Stimulated activated CD4-positive, alpha-beta T cell treated with anti-CD3 and anti-CD28 coated beads, Interleukin-4, amount 100 ng/mL, for 24 hours (primary cell): ENCODE data around the gene MYPOP.

Experiments used
- DNase-seq: peaks from one replicate; pipeline ENCODE4 v3.0.0-alpha.2; 2020

Gene MYPOP

DNA sequence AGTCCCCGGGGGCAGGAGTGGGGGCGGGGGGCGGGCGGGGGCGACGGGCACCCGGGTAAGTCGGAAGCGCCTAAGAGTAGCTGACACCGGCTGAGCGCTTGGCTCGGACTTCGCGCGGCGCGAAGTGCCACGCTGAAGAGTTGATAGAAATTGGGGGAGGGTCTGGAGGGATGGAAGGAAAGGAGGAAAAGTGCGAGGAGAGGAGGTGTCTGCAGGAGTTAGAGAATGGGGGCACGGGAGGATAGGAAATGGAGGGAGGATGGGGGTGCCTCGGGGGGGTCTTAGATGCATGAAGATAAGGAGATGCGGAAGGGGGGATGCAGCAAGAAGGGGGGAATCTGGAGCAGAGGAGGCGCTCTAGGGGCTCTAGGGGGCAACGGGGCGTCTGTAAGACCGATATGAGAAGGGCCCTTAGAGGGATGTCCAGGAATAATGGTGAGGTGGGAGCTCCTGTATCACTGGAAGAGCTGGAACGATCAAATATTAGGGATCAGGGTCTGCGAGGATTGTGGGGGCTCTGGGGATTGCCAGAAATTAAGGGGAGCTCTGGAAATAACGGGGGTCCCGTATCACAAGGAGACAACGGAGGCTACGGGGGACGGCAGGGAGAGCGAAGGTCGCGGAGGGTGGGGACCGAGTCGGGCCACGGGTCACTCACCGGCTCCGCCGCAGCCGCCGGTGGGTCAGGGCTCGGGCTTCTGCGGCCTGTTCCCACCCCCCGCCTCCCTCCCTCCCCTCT, at the start of gene MYPOP:
TSS of gene MYPOP (minus strand) at position 702 of the 739 bp plus-strand sequence. CDS start 840 bp downstream, outside the sequence.
- DNase-seq = no peak

DNA sequence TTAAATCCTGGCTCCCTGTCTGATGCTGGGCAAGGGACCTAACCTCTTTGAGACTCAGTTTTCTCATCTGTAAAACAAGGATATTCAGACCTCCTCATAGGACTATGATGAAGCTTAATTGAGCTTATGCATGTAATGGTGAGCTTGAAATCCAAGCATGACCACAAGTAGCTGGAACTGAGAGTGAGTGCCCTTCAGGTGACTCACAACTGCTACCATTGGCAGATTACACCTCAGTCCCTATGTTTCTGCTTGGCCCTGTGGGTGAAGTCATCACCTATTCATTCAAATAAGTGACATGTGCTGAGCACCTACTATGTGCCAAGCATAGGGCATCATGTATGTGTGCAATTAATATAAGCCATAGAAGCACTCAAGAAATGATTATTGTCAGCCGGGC, 45.5 kb upstream of the MYPOP start:
- DNase-seq = no peak

DNA sequence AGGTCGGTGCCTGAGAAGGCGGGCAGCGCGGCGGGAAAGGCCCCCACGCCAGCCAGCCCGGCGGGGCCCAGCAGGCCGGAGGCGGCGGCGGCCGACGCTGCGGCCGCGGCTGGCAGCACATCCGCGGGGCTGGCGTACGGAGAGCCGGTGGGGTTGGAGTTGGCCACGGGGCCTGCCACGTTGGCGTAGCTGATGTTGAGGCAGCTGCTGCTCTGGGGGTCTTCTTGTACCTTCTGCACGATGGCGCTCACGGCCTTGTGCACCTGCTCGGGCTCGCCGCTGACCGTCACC, 38.0 kb upstream of the MYPOP start:
- no peak for DNase-seq

GRCh38 chr19:45939792-45940514, 37.5 kb upstream of the MYPOP start:
- no peak for DNase-seq

GRCh38 chr19:45938733-45939319, 36.4 kb upstream of the MYPOP start:
- DNase-seq = no peak

- DNase-seq = no peak
Observed at GRCh38 chr19:45935267-45935666, 32.9 kb upstream of the MYPOP start.

DNA sequence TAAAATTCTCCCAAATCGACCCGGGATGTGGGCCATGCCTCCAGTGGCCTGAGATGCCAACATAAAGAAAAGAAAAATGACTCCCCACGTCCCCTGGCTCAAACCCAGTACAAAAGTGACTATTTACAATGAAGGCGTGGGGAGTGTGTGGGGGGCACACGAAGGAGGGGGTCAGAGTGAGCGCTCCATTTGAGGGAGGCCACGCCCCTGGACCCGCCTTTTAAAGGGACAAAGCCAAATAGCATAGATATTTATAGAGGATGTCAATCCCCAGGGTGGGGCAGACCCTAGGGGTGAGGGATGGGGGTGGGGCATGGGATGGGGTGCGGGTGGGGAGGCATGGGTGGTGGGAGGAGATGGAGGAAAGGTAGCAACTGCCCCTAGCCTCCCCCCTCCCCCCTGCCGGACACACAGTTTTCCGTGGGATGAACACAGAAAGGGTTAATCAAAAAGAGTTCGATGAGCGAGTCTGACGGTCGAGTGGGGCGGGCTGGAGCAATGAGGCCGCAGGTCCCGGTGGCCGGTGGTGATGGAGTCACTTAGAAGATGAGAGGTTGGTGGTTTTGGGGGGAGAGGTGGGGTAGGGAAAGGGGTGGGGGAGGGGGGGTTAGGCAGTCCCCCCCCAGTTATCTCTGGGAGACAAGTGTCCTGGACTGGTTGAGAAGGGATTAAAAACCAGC, 32.3 kb upstream of the MYPOP start:
- no peak for DNase-seq

GRCh38 chr19:45933759-45934158, 31.3 kb upstream of the MYPOP start:
- no peak for DNase-seq

DNA sequence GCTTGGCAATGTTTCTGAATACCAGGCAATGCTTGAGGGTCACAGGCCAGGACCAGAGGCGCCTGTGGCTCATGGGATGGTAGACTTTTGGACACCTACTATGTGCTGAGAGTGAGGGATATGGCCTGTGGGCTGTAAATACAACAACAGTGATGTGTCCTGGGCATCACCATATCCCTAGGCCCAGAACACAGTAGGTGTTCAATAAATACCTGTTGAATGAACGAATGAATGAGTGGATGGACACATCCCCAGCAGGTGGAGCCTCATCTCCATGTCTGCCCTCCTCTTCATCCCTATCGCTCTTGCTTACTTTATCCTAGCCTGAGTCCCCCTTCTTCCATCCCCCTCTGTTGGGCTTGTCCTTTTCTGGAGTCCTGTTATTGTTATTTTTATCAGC, 28.6 kb upstream of the MYPOP start:
- DNase-seq = no peak

DNA sequence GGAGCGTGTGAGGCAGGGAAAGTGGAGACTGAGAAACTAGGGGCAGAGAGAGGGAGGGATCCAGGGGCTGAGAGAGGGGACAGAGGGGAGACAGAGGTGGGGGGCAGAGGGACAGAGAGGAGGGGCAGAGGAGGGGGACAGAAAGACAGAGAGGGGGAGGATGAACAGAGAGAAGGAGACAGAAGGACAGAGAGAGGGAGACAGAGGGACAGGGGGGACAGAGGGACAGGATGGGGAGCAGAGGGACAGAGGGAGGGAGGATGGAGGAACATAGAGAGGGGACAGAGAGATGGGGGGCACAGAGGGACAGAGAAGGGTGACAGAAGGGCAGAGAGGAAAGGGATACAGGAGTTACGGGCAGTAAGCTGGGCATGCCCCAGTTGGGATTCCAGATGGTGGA, 26.8 kb upstream of the MYPOP start:
- DNase-seq = no peak

DNA sequence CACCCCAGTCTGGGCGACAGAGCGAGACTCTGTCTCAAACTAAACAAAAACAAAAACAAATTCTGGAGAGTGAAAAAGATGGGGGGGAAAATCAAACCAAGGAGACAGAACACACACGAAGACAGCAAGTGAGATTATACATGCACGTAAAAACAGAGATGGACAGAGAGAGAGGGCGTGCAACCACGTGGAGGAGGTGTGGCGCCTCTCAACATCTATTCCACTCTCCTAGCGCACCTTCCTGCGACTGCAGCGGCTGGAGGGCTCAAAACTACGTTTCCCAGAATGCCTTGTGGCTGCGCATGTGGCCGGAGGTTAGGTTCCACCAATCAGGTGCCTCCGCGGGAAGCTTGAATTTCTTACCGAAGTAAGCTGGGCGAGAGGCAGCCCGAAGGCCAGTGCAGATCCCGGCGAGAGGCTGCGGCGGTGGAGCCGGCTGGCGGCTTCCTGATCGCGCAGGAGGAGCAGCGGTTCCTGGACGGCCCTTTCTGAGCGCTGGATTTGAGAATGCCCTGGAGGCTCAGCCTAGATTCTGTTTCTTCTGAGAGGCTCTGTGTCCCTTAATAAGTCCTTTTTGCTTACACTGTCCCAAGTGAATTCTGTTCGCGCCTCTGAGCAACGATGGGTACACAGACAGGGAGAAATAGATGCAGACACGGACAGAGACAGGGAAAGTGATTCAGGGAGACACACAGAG, 25.3 kb upstream of the MYPOP start:
- DNase-seq = peak; percentile 88

DNA sequence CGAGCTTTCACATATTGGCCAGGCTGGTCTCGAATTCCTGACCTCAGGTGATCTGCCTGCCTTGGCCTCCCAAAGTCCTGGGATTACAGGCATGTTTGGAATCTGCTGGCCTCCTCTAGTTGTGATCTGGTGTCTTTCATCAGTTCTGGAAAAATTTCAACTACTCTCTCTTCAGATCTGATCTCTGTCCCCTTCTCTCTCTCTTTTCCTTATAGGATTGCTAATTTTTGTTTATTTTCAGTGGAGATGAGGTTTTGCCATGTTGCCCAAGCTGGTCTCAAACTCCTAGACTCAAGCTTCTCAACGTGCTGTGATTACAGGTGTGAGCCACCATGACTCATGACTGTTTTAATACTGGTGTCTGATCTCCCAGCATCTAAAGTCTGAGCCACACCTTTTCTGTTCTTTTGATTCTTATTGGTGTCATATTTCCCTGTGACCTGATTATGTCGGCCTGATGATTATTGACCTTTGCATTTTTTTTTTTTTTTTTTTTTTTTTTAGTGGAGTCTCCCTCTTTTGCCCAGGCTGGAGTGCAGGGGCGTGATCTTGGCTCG, 22.6 kb upstream of the MYPOP start:
- DNase-seq = no peak

DNA sequence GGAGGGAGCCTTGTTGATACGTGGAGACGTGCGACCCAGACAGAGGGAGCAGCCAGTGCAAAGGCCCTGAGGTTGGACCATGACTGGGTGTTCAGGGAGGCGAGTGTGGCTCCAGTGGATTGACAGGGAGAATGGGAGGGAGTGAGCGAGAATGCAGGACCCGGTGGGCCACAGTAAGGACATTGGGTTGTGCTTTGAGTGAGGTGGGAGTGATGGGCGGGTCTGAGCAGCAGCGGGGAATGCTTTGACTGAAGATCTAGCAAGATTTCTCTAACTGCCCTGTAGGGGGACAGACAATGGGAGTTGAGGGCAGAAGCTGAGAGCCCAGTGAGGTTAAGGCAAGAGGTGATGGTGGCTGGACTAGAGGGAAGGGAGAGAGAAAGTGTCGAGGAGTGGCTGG, 19.9 kb upstream of the MYPOP start:
- DNase-seq = no peak

DNA sequence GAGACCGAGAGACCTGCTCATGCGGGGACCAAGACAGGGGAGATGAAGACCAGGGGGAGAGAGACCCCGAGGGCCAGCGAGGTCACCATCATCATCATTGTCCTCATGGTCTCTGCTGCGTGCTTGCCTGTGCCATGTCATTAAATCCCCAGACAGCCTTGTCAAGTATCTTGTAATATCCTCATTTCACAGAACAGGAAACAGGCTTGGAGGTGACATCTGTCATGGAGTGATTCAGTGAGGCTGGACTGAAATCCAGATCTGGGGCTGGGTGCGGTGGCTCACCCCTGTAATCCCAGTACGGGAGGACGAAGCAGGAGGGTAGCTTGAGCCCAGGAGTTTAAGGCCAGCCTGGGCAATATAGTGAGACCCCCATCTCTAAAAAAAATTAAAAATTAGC, 18.0 kb upstream of the MYPOP start:
- no peak for DNase-seq

DNA sequence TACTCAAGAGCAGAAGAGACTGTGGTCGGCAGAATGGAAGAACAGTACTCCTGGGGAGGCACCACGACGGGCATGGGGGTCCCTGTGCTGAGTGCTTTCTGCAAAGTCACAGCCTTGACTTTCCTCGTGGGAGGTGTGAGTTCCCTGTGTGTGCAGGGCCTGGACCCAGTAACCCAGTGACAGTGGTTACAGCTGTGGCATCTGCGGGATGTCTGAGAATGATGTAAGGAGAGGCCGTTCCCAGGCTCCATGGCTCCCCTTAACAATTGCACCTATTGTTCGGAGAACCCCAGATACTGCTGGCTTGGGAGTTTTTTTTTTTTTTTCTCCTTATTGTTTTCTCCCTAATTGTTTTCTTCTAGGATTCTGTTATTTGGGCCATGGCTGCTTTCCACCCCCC, 17.3 kb upstream of the MYPOP start:
- no peak for DNase-seq

- DNase-seq = no peak
Observed at GRCh38 chr19:45918721-45919120, 16.3 kb upstream of the MYPOP start.

GRCh38 chr19:45917421-45918091, 15.1 kb upstream of the MYPOP start:
- DNase-seq = no peak

DNA sequence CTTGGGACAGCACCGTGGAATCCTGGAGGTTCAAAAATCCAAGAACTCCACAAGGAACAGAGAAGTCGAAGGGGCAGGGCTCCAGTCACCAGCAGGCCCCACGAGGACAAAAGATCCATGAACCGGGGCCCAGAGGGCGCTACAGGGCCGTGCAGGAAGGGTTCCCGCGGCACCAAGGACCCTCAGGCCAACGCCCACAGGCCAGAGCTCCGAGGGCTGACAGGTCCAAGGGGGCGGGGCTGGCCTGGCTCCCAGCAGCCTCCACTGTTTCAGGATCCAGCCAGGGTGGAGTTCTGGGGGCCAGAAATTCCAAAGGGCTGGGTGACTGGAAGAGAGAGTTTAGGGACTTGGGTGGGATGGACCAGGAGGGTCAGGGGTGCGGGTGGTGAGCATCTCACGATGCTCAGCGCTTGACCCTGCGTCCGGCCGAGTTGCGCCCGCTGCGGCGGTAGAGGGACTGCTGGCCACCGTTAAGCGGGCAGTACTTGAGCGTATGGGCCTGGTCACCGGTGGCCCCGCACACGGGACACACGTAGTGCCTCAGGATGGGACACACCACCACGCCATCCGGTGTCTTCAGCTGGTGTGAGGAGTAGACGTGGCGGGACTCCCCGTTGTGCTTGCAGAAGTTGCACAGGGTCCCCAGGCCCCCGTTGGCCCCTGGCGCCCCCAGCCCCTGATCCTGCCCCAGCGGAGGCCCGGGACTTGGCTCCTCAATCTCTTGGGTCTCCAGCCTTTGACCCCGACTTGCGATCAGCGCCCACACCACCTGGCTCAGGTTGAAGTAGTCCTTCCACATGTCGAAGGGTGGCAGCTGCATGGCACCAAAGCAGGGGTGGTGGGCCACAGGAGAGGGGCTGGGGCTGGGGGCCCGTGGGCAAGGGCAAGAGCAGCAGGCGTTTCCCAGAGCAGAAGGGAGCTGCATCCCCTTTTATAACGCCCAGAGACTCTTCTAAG, 11.7 kb upstream of the MYPOP start, which contains the start of gene NANOS2:
TSS of gene NANOS2 (minus strand) at position 905 of the 957 bp plus-strand sequence. CDS start at position 820, 85 bp downstream.
- no peak for DNase-seq

DNA sequence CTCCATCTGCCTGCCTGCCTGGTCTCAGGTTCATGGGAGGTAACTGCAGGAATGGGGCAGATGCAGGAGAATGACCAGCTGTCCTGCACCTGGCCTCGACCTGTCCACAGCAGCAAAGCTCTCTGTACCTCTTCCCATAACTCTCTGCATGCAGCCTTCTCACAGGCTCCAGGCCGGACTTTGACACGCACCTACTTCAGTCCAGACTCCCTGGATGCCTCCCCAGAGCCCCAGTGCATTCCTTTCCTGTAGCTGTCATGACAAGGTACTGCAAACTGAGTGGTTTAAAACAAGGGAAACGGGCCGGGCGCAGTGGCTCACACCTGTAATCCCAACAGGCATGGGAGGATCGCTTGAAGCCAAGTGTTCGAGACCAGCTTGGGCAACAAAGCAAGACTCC, 8.9 kb upstream of the MYPOP start:
- DNase-seq = no peak

DNA sequence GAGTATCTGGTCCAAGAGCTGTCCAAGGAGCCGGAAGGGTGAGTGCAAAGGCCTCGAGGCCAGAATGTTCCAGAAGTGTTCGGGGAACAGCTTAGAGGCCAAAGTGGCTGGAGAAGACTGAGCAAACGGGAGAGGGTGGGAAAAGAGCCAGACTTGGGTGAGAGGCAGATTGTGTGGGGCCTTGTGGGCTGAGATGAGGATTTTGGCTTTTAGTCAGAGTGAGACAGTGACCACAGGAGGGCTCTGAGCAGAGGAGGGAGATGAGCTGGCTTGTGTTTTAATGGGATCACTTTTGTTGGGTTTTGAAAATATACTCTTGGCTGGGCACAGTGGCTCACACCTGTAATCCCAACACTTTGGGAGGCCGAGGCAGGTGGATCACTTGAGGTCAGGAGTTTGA, 6.5 kb upstream of the MYPOP start:
- no peak for DNase-seq

- DNase-seq = no peak
Observed at GRCh38 chr19:45906221-45906620, 3.8 kb upstream of the MYPOP start.
